H1 (cell line): Measurements from ENCODE around the gene SDSL. TPM values are rescaled to one million over a fixed set of nuclear protein-coding genes. Genes with fewer than 3 reads are reported as not detected.
A peak's percentile ranks its signal among the peaks of the same experiment; 100 is the strongest.

Experiments
- ATF2 ChIP-seq: IDR thresholded peaks from 2 replicates; pipeline ENCODE4 v1.6.1; 2012; ENCODE audit warnings: low read length, inconsistent platforms
- BRCA1 ChIP-seq: IDR thresholded peaks from 2 replicates; pipeline ENCODE4 v1.6.1; 2012; ENCODE audit warnings: low read depth, low read length, improper control_type of control experiment
- CBX5 ChIP-seq: fragments of 300-800, 300-1000 bp; sonication (generic); IDR thresholded peaks from 2 replicates; pipeline ENCODE4 v1.7.1; 2016; ENCODE audit warnings: antibody characterized with exemption, low read length, low read depth
- CTCF ChIP-seq, 3 experiments: IDR thresholded peaks; 1 replicate in 2 of 3; 2 replicates in 1 of 3; pipeline versions ENCODE4 v1.5.1 to v1.6.1; 2011; ENCODE audit warnings: low read length in 3 of 3, mild to moderate bottlenecking in 3 of 3, inconsistent platforms in 2 of 3, low read depth in 1 of 3, moderate library complexity in 1 of 3; ENCODE audit not compliant: insufficient read depth in 1 of 3; ENCODE audit errors: control extremely low read depth in 1 of 3
- EP300 ChIP-seq, 2 experiments: IDR thresholded peaks; 1 replicate in 1 of 2; 2 replicates in 1 of 2; pipeline ENCODE4 v1.6.1; 2011 to 2012; ENCODE audit warnings: low read depth in 2 of 2, low read length in 2 of 2, mild to moderate bottlenecking in 2 of 2, borderline replicate concordance in 1 of 2, inconsistent platforms in 1 of 2, moderate library complexity in 1 of 2
- KDM1A ChIP-seq: fragments of 200-600, 300-600 bp; sonication (generic); IDR thresholded peaks from 2 replicates; pipeline ENCODE4 v1.7.1; 2016; ENCODE audit warnings: mild to moderate bottlenecking, low read length, borderline replicate concordance
- MAX ChIP-seq: IDR thresholded peaks from 2 replicates; pipeline ENCODE4 v1.6.1; 2012; ENCODE audit warnings: inconsistent platforms
- SIX5 ChIP-seq: IDR thresholded peaks from 2 replicates; pipeline ENCODE4 v1.6.1; 2011; ENCODE audit warnings: mild to moderate bottlenecking, low read depth, low read length
- polyA plus RNA-seq, 7 experiments: library from polyadenylated mRNA; depleted of rRNA in 3 of 7; stranded (reverse) in 5 of 7; unstranded in 2 of 7; fragments of >200 nt in 5 of 7; fragments of 200-250 nt in 2 of 7; gene quantifications; 1 replicate in 5 of 7; 2 replicates in 1 of 7; 4 replicates in 1 of 7; pipeline versions ENCODE4 v1.2.1 to v1.2.3, GENCODE V29; 2011 to 2013; ENCODE audit warnings: missing spikeins in 2 of 7, mixed read lengths in 2 of 7
- total RNA-seq: library from RNA; stranded (reverse); fragmentation: NEBNext Ultra II Directional; extraction: Animal tissue kit (Norgen Biotek cat#: 25700); gene quantifications from 2 replicates; pipeline ENCODE4 v1.2.1, GENCODE V29; 2021

Gene SDSL
- total and polyA plus RNA-seq, 2 of the 8 experiments (the other 6 are each of a cell fraction or from before 2014, with no cell fraction given), result 0.69 to 1.3 TPM

- peak; percentile 44; the same call in 1 of the 2 replicates for TF ChIP-seq MAX
- no peak for TF ChIP-seq BRCA1
- no peak for TF ChIP-seq KDM1A
- TF ChIP-seq SIX5, result no peak
- TF ChIP-seq CBX5, result no peak
- peak in 1 of 3 experiments; percentile 11; a peak in 1 of 4 replicates for TF ChIP-seq CTCF (IDR thresholded peaks at IDR 0.05; ENCODE audit: control extremely low read depth in 1 of 3, insufficient read depth in 1 of 3, low read depth in 1 of 3, low read length in 3 of 3)
- TF ChIP-seq ATF2, result no peak
- TF ChIP-seq EP300 (IDR thresholded peaks at IDR 0.05; ENCODE audit: borderline replicate concordance in 1 of 2, low read depth in 2 of 2, low read length in 2 of 2), result no peak
These were observed 55.1 kb downstream of the SDSL start (continued) for GRCh38 chr12:113477171-113477841.
